Suprapubic skin (tissue), 4 donors: ENCODE measurements around the gene RNF19B. TPM values are rescaled to one million over a fixed set of nuclear protein-coding genes. Genes with fewer than 3 reads are reported as not detected.

Experiments used
- DNase-seq, 2 donors: peaks; one replicate each; pipeline ENCODE4 v3.0.0-alpha.2; 2019; ENCODE audit warnings: low spot score in 2 of 2
- H3K27ac ChIP-seq: fragments of 200-600 bp; sonication (generic); one replicate; pipeline ENCODE4 v1.5.1; 2019
- H3K27me3 ChIP-seq: fragments of 200-600 bp; sonication (generic); one replicate; pipeline ENCODE4 v1.5.1; 2019
- H3K36me3 ChIP-seq: fragments of 200-600 bp; sonication (generic); one replicate; pipeline ENCODE4 v1.5.1; 2019
- H3K4me1 ChIP-seq: fragments of 200-600 bp; sonication (generic); one replicate; pipeline ENCODE4 v1.5.1; 2019
- H3K4me3 ChIP-seq: fragments of 200-600 bp; sonication (generic); one replicate; pipeline ENCODE4 v1.5.1; 2019; ENCODE audit warnings: mild to moderate bottlenecking
- H3K9me3 ChIP-seq: fragments of 200-600 bp; sonication (generic); one replicate; pipeline ENCODE4 v1.5.1; 2019
- CTCF ChIP-seq, 2 donors: fragments of 200-600 bp in 1 of 2; fragments of 450-650 bp in 1 of 2; sonication (generic) in 1 of 2; IDR thresholded peaks; one replicate each; pipeline ENCODE4 v1.5.1; 2016 to 2019; ENCODE audit warnings: antibody characterized with exemption in 2 of 2, mild to moderate bottlenecking in 1 of 2, moderate library complexity in 1 of 2
- EP300 ChIP-seq: sonication (generic); formaldehyde crosslinking; IDR thresholded peaks from one replicate; pipeline ENCODE4 v1.6.1; 2017; ENCODE audit warnings: antibody characterized with exemption
- POLR2A ChIP-seq, 2 donors: fragments of 450-650 bp; IDR thresholded peaks; one replicate each; pipeline ENCODE4 v1.6.1; 2017; ENCODE audit warnings: antibody characterized with exemption in 2 of 2, mild to moderate bottlenecking in 2 of 2, moderate library complexity in 2 of 2
- POLR2AphosphoS5 ChIP-seq, 3 donors: sonication (generic); formaldehyde crosslinking; IDR thresholded peaks; one replicate each; pipeline ENCODE4 v1.6.1; 2017; ENCODE audit warnings: antibody characterized with exemption in 3 of 3
- WGBS: methylation state at CpG from one replicate; pipeline ENCODE4 v1.1.5; 2018; 5-methylcytosine and 5-hydroxymethylcytosine counted together
- total RNA-seq, 4 donors: library from RNA; depleted of rRNA; stranded (reverse); fragments of >200 nt; gene quantifications; one replicate each; pipeline ENCODE4 v1.1.0, GENCODE V29; 2016

The RNF19B gene
- total RNA-seq, 4 donors from 2014 or later, result 33.1 to 55.5 (median 43.0) TPM

- DNase-seq, result no peak
- TF ChIP-seq POLR2A (IDR thresholded peaks at IDR 0.05) (no peak), CTCF (IDR thresholded peaks at IDR 0.05) (no peak), EP300 (no peak), POLR2AphosphoS5 (IDR thresholded peaks at IDR 0.05) (no peak)
- H3K27me3 ChIP-seq, result peaks cover 30% of the 10 kb centered on the region
These were observed 43.8 kb downstream of the RNF19B start for GRCh38 chr1:32920833-32921232.

GRCh38 chr1:32919811-32920733, 44.5 kb downstream of the RNF19B start:
- TF ChIP-seq POLR2AphosphoS5 (IDR thresholded peaks at IDR 0.05) (no peak), EP300 (no peak), CTCF (IDR thresholded peaks at IDR 0.05) (no peak), POLR2A (IDR thresholded peaks at IDR 0.05) (no peak)
- H3K4me3 ChIP-seq, result no peak overlapping the region
- WGBS, result 85% methylated on average over 11 of the region's 11 CpGs
- H3K9me3 ChIP-seq, result no peaks in the 10 kb centered on the region
- no peak overlapping the region for H3K27ac ChIP-seq
- no peak for DNase-seq
- H3K4me1 ChIP-seq, result peaks cover 5% of the 10 kb centered on the region
- peaks cover 25% of the 10 kb centered on the region for H3K27me3 ChIP-seq
- no peaks in the 10 kb centered on the region for H3K36me3 ChIP-seq

More at GRCh38 chr1:32920833-32921232, 43.8 kb downstream of the RNF19B start:
- H3K27ac ChIP-seq, result no peak overlapping the region
- H3K36me3 ChIP-seq, result no peaks in the 10 kb centered on the region
- WGBS, result 68% methylated on average over 7 of the region's 7 CpGs
- H3K9me3 ChIP-seq, result no peaks in the 10 kb centered on the region
- peaks cover 13% of the 10 kb centered on the region for H3K4me1 ChIP-seq
- H3K4me3 ChIP-seq, result no peak overlapping the region

GRCh38 chr1:32918179-32918578, 46.4 kb downstream of the RNF19B start:
- peaks cover 8% of the 10 kb centered on the region for H3K27me3 ChIP-seq
- no peaks in the 10 kb centered on the region for H3K36me3 ChIP-seq
- H3K27ac ChIP-seq, result no peak overlapping the region
- TF ChIP-seq CTCF (IDR thresholded peaks at IDR 0.05) (no peak), POLR2A (IDR thresholded peaks at IDR 0.05) (no peak), POLR2AphosphoS5 (IDR thresholded peaks at IDR 0.05) (no peak), EP300 (no peak)
- no peaks in the 10 kb centered on the region for H3K9me3 ChIP-seq
- 67% methylated on average over 1 of the region's 1 CpG for WGBS
- no peak for DNase-seq
- H3K4me1 ChIP-seq, result no peaks in the 10 kb centered on the region
- no peak overlapping the region for H3K4me3 ChIP-seq

GRCh38 chr1:32917521-32917920, 47.1 kb downstream of the RNF19B start:
- H3K4me3 ChIP-seq, result no peak overlapping the region
- no peaks in the 10 kb centered on the region for H3K36me3 ChIP-seq
- no peak for DNase-seq
- no peaks in the 10 kb centered on the region for H3K9me3 ChIP-seq
- H3K4me1 ChIP-seq, result no peaks in the 10 kb centered on the region
- H3K27me3 ChIP-seq, result peaks cover 3% of the 10 kb centered on the region
- WGBS, result 79% methylated on average over 7 of the region's 7 CpGs
- no peak overlapping the region for H3K27ac ChIP-seq
- no peak for TF ChIP-seq EP300
- no peak for TF ChIP-seq POLR2AphosphoS5 (IDR thresholded peaks at IDR 0.05)
- no peak for TF ChIP-seq CTCF (IDR thresholded peaks at IDR 0.05)
- no peak for TF ChIP-seq POLR2A (IDR thresholded peaks at IDR 0.05)
